GM19023 (cell line): Measurements from ENCODE around the gene MACF1.

ENCODE experiments used
- ATAC-seq: cut with Tn5 transposase; IDR thresholded peaks from one replicate; pipeline ENCODE4 v1.9.1; 2021; ENCODE audit warnings: mild to moderate bottlenecking, moderate library complexity; ENCODE audit not compliant: unreplicated experiment

MACF1 gene

GRCh38 chr1:39410915-39411436 is 206.5 kb downstream of the MACF1 start:
- no peak for ATAC-seq

GRCh38 chr1:39411526-39412478 is 207.3 kb downstream of the MACF1 start:
- no peak for ATAC-seq

GRCh38 chr1:39412892-39413291 is 208.4 kb downstream of the MACF1 start:
- no peak for ATAC-seq

GRCh38 chr1:39413902-39414528 is 209.5 kb downstream of the MACF1 start:
- ATAC-seq, result no peak

- no peak for ATAC-seq
Measured at GRCh38 chr1:39415553-39415952, 211.1 kb downstream of the MACF1 start.

- no peak for ATAC-seq
Measured at GRCh38 chr1:39416609-39417008, 212.1 kb downstream of the MACF1 start.

DNA sequence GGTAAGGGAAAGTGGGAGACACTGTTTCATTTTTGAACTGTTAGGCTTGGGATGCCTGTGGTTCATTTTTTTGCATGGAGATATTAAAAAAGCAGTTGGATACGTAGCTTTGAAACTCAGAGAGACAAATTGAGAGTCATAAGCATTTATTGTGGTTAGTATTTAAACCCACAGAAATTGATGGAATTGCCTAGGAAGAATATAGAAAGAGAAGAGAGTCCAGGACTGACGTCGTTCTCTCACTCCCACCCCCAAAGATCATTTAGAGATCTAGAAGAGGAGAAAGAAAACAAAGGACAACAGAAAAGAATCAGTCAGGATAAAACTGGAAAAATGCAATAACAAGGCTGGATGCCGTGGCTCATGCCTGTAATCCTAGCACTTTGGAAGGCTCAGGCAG is 213.7 kb downstream of the MACF1 start:
- no peak for ATAC-seq

DNA sequence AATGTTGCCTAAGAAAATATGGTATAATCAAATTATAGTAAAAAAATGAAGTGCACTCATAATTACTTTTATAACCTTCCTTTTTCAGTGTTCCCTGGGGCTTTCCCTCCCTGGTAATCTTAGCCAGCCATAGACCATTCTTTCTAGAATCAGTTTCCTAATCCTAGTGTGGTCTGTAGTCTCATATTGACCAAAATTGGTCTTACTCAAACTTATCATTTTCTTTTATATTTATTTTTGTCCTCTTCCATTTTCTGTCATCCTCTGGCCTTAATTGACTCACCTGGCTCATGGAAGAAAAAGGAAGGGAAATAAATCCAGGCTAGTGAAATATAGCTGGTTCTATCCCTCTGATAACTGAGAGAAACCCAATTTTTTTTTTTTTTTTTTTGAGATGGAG is 216.0 kb downstream of the MACF1 start:
- no peak for ATAC-seq

- no peak for ATAC-seq
Measured at GRCh38 chr1:39422614-39423013, 218.1 kb downstream of the MACF1 start.

DNA sequence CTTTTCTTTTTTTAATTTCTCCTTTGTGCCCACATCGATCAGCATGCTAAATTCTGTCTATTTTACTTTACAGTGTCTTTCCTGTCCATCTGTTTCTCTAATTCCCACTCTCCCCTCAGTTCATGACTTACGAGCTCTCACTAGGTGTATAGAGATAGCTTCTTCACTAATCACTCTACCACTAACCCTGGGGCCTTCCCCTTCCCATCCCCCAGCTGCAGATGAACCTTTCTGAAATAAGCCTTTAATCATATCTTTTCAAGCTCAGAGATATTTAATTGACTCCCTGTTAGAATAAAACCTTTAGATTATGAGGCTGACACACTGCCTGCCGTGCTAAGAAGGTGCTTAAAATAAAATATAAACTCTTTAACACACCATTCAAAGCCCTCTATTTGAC is 220.7 kb downstream of the MACF1 start:
- ATAC-seq, result no peak

- ATAC-seq, result no peak
Measured at GRCh38 chr1:39425634-39426033, 221.1 kb downstream of the MACF1 start.

DNA sequence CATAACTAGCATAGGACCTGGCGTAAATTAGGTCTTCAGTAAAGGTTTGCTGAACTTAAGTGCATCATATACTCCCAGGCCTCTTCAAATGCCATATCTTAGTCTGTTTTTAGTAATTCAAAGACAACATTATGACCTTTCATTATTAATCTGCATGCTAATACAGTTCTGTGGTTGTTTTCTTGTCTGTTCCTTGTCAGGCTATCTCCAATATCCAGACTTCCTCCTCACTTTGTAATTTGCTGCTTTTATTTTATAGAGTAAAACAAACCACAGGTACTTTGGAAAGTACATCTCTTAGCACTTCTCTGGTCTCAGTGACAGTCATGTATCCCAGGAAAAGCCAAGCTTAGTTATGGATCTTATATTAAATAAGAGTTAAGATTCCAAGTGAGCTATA is 221.9 kb downstream of the MACF1 start:
- no peak for ATAC-seq

DNA sequence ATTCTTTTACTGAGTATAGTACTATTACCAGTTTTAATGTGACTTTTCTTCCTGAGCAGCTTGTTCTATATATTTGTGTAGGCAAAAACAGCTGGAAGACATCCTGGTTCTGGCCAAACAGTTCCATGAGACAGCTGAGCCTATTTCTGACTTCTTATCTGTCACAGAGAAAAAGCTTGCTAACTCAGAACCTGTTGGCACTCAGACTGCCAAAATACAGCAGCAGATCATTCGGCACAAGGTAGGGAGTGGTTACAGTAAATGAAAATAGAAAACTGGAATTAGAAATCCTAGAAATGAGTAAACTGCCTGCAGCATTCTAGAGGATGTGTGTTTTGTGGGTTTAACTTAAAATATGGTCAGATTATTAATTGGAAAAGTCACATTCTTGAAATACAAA is 222.9 kb downstream of the MACF1 start:
- no peak for ATAC-seq

- no peak for ATAC-seq
Measured at GRCh38 chr1:39427912-39428311, 223.4 kb downstream of the MACF1 start.

- ATAC-seq, result no peak
Measured at GRCh38 chr1:39431927-39432326, 227.4 kb downstream of the MACF1 start.

DNA sequence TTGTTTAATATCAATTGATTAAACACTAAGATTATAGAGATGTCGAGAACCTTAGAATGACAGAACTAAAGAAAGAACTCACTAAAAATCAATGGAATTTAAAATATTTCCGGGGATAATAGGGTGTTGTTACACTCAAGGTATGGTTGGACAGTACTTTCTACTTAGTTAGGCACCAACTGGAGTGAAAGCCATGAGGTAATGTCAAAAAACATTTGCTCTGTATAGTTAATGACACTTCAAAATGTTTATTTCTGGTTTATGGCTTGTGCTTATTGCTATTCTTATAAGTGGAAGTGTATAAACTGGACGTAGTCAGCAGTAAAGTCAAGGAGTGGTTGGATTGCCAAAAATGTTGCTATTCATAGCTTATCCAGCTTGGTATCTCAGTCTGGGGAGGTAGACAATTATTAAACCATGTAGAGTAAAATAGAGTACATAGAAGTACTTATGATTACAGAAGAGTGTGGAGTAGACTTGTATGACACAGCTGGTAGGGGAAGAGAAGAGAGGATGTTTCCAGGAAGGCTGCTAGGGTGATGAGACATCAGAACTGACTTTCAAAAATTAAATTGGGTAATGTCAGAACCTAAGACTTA is 230.4 kb downstream of the MACF1 start:
- no peak for ATAC-seq

- no peak for ATAC-seq
Measured at GRCh38 chr1:39435597-39435996, 231.1 kb downstream of the MACF1 start.

GRCh38 chr1:39436842-39437241 is 232.3 kb downstream of the MACF1 start:
- no peak for ATAC-seq

GRCh38 chr1:39438042-39438441 is 233.5 kb downstream of the MACF1 start:
- ATAC-seq, result no peak

- ATAC-seq, result no peak
Measured at GRCh38 chr1:39440856-39441255, 236.4 kb downstream of the MACF1 start.

GRCh38 chr1:39441797-39442196 is 237.3 kb downstream of the MACF1 start:
- no peak for ATAC-seq

DNA sequence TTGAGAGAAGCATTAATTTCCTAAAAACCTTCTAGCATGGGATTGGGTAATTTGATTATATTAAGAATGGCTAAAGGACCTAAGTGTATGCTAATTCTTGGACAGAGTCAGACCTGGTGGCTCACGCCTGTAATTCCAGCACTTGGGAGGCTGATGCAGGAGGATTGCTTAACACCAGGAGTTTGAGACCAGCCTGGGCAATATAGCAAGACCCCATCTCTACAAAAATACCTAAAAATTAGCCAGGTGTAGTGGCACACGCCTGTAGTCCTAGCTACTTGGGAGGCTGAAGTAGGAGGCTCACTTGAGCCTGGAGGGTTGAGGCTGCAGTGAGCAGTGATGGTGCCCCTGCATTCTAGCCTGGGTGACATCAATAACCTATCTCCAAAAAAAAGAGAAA is 241.1 kb downstream of the MACF1 start:
- no peak for ATAC-seq
